HG02885 (cell line): Measurements from ENCODE around the gene HPS4.
"Not testable (repeated sequence)": the region's sequence is repeated elsewhere in the genome, so short reads cannot be mapped to it uniquely, and the experiment has no call there.

Experiments
- ATAC-seq: cut with Tn5 transposase; IDR thresholded peaks from one replicate; pipeline ENCODE4 v1.9.1; 2021; ENCODE audit warnings: mild to moderate bottlenecking; ENCODE audit not compliant: unreplicated experiment, poor library complexity

Gene HPS4

GRCh38 chr22:26446808-26447515, 36.6 kb downstream of the HPS4 start:
- ATAC-seq, result no peak

DNA sequence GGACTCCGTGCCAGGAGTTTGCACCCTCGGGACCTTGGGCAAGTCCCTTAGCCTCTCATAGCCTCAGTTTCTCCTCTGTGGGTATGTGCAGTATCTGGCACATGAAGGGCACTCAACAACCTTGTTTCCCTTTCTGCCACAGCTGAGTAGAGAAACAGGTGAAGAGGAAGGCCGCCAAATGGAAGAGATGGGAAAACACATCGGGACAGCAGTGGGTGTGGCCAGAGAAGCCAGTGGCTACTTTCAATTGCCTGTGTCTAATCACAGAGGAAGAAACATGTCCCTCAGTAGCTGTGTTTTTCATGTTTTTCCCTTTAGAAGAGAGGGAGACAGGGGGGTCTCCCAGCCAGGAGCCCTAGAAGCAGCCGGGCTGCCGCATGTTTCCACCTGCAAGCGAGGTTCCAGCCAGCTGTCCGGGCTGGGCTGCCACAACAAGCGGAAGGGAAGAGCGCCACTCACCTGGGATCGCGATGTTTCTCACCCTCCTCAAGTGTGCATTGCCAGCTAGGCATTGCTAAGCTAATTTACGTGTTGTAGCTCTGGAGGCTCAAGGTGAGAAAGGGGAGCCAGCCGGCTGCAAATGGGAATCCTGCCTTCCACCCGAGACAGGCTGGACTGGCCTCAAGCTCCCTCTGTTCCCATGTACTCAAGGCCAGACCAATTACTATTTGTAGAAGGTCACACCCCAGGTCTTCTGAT, 37.9 kb downstream of the HPS4 start:
- no peak for ATAC-seq

DNA sequence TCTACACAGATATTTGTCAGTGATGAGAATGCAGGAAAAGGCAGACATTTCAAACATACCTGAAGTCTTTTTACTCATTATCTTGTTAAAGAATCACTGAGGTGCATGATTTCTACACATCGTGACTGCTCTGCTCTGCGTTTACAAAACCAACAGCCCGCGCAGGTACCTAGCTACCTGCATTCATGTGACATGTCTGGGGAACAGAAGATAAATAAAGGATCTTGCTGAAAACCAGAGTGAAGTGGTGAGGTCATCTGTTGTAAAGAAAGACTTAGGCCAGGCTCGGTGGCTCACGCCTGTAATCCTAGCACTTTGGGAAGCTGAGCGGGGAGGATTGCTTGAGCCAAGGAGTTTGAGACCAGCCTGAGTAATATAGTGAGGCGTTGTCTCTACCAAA, 38.8 kb downstream of the HPS4 start:
- ATAC-seq, result no peak

DNA sequence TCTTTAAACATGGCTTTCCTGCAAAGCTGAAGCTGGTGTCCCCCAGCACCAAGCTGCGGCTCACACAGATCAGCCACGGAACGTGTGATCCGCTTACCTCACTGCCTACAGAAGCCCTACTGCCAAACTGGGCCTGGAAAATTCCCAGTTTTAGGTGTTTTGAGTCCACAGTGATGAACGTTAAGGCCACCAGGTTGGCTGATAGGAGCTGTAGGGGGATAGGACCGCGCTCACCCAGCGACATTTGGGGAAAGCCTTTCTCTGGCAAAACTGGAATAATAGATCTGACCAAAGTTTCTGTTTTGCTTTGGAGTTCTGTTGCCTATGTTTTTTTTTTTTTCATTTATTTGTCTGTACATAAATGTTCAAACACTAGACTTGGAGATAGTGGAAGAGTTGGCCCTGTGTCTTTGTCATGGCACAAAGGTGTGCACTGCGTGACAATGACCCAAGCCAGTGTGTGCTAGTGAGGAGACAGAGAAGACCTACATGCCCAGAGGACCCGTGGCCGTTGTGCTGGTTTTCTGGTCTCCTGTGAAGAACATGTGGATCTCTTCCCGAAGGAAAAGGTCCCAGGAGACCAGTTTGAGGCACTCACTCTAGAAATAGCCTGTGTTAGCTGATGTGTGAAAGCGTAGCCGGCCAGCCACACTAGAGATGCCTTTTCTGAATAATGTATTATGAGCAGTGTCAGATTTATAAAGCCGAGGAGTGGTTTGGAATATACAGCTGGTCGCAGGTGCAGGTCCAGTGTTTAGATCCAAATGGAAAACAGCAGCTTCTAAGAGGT, 39.5 kb downstream of the HPS4 start:
- no peak for ATAC-seq

- no peak for ATAC-seq
Measured at GRCh38 chr22:26442086-26442756, 41.4 kb downstream of the HPS4 start.

- ATAC-seq, result no peak
Measured at GRCh38 chr22:26439559-26439958, 44.0 kb downstream of the HPS4 start.

DNA sequence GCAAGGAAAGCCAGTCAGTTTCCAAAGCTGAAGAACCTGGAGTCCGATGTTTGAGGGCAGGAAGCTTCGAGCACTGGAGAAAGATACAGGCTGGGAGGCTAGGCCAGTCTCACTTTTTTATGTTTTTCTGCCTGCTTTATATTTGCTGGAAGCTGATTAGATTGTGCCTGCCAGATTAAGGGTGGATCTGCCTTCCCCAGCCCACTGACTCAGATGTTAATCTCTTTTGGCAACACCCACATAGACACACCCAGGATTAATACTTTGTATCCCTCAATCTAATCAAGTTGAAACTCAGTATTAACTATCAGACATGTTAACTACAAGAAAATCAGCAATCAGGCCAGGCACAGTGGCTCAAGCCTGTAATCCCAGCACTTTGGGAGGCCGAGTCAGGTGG, 44.8 kb downstream of the HPS4 start:
- ATAC-seq, result not testable (repeated sequence)

DNA sequence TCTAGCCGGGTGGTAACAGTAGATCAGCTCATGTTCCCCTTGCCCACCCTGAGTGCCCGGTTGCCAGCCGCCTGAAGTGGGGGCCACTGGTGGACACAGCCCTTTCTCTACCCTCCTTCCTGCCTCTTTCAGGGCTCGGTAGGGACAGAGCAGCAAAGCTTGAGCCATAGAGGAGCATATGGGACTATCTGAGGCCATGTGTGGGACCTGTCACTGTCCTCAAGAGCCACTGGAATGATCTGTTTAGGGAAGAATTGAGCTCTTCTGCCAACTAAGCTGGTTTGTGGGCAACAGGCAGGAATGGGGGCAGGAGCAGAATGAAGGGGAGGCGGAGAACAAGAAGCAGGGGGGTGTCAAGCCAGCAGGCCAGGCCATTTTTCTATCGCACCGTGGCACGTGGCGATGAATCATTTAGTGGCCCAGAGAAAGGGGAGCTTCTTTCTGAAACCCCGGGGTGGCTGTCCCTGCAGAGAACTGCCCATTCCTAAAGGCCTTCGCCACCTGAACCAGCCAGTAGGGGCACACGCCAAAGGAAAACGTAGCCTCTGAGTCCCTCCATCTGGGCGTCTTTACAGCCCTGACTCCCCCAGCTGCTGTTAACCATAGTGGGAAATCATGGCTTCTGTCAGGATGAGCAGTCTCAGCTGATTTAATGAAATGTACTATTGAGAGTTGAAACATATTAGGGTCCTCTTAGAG, 45.7 kb downstream of the HPS4 start:
- no peak for ATAC-seq

DNA sequence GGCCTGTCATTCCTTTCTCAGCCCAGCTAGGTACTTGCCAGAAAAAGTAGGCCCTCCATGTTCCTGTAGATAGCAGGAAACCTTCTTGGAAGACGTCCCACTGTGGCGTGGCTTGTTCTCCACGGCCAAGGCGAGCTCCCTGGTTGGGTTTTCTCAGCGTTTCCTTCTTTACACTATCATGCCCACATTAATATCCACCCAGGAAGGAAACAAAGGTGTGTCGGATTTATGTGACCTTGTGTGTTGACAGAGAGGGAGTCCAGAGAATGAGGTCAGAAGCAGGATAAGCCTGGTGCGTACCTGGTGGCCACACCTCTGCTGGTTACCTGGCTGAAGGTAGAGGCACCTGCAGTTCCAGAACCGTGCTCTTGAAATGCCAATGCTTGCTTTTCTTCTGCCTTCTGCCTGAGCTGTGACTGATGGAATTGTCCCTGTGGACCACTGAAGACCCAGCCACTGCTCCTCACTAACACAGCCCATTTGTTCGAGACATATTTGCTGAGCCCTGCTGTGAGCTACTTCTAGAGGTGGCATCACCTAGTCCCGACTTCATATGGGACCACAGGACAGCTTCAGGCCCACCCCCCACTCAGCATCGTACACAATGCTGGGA, 46.6 kb downstream of the HPS4 start:
- no peak for ATAC-seq

- no peak for ATAC-seq
Measured at GRCh38 chr22:26435327-26436093, 48.1 kb downstream of the HPS4 start.

DNA sequence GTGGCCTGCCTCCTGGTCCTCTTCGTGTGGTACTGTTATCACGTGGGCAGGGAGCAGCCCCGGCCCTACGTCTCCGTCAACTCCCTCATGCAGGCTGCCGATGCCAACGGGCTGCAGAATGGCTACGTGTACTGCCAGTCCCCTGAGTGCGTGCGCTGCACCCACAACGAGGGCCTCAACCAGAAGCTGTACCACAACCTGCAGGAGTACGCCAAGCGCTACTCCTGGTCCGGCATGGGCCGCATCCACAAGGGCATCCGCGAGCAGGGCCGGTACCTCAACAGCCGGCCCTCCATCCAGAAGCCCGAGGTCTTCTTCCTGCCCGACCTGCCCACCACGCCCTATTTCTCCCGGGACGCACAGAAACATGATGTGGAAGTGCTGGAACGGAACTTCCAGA, 49.8 kb downstream of the HPS4 start:
- ATAC-seq, result no peak

- no peak for ATAC-seq
Measured at GRCh38 chr22:26432619-26433311, 50.8 kb downstream of the HPS4 start.

GRCh38 chr22:26431261-26431995, 52.2 kb downstream of the HPS4 start:
- ATAC-seq, result no peak

- ATAC-seq, result no peak
Measured at GRCh38 chr22:26430600-26430999, 53.0 kb downstream of the HPS4 start.

DNA sequence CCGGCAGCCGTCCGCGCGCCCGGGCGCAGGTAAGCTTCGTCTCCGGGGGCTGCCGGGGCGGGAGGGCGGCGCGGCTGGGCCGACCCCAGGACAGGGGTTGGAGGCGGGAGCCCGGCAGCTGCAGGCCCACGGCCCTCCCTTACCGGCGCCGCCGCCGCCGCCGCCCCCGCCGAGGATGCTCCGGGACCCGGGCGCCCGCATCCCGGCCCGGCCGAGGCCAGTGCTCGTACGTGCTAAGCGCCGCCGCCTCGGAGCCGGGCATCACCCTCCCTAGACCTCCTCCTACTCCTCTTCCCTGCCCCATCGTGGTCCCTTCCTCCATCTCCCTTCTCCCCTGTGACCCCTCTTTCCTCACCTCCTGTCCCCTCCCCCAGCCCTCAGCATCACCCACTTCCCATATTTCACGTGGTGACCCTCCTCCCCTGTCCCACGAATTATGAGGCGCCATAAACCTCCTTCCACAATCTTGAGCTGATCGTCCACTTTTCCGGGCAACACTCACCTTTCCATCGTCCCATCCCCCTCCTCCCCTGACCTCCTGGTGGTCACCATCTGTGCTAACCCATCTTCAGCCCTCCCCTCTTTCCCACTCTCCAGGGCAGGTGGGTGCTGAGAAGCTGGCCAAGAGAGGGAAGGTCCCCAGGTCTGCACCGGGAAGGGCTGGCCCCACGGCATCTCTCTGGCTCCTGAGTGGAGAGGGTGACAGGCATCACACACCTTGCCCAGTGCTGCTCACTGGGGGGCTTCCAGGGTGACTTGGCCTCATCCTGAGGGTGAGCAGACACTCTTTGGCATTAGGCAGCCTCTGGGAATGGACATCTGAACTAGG, 53.9 kb downstream of the HPS4 start:
- ATAC-seq, result peak; percentile 20

- ATAC-seq, result peak; percentile 75
Measured at GRCh38 chr22:26428515-26429457, 54.8 kb downstream of the HPS4 start, which contains the start of gene ASPHD2. TSS of gene ASPHD2 (plus strand) at chr22:26429260. CDS start at chr22:26433616, 4,356 bp downstream.
